H9 (cell line): ENCODE measurements around the gene TTLL4. TPM values are rescaled to one million over a fixed set of nuclear protein-coding genes. Genes with fewer than 3 reads are reported as not detected.

ENCODE experiments used
- DNase-seq: peaks from one replicate; pipeline ENCODE4 v3.0.0-alpha.2; 2017
- H2AFZ ChIP-seq: one replicate; pipeline ENCODE4 v1.6.1; 2013; ENCODE audit warnings: mild to moderate bottlenecking, low read length, control low read depth, moderate library complexity
- H2AK5ac ChIP-seq: 2 replicates; pipeline ENCODE4 v1.6.1; 2013; ENCODE audit warnings: low read length, control low read depth, mixed read lengths; ENCODE audit not compliant: insufficient read length
- H2BK120ac ChIP-seq: one replicate; pipeline ENCODE4 v1.6.1; 2013; ENCODE audit warnings: low read depth, mild to moderate bottlenecking, low read length, control low read depth, inconsistent platforms; ENCODE audit not compliant: poor library complexity, severe bottlenecking
- H2BK12ac ChIP-seq: 2 replicates; pipeline ENCODE4 v1.6.1; 2013; ENCODE audit warnings: low read length, control low read depth, mixed read lengths, low read depth; ENCODE audit not compliant: insufficient read length
- H2BK15ac ChIP-seq: 2 replicates; pipeline ENCODE4 v1.6.1; 2013; ENCODE audit warnings: low read depth, low read length, control low read depth
- H2BK20ac ChIP-seq: one replicate; pipeline ENCODE4 v1.6.1; 2013; ENCODE audit warnings: low read depth, mild to moderate bottlenecking, low read length, control low read depth, inconsistent platforms; ENCODE audit not compliant: poor library complexity, severe bottlenecking
- H2BK5ac ChIP-seq: 2 replicates; pipeline ENCODE4 v1.6.1; 2013; ENCODE audit warnings: low read length, control low read depth, mixed read lengths; ENCODE audit not compliant: insufficient read length
- H3K14ac ChIP-seq: 2 replicates; pipeline ENCODE4 v1.6.1; 2013; ENCODE audit warnings: low read length, control low read depth; ENCODE audit not compliant: insufficient read depth
- H3K18ac ChIP-seq: 2 replicates; pipeline ENCODE4 v1.6.1; 2013; ENCODE audit warnings: low read depth, mild to moderate bottlenecking, mixed read lengths, low read length, control low read depth; ENCODE audit not compliant: insufficient read length
- H3K23ac ChIP-seq: 2 replicates; pipeline ENCODE4 v1.6.1; 2013; ENCODE audit warnings: low read length, control low read depth, mixed read lengths, low read depth; ENCODE audit not compliant: insufficient read length
- H3K23me2 ChIP-seq: 2 replicates; pipeline ENCODE4 v1.6.1; 2013; ENCODE audit warnings: low read depth, mild to moderate bottlenecking, mixed read lengths, low read length, control low read depth; ENCODE audit not compliant: insufficient read length, poor library complexity, severe bottlenecking
- H3K27ac ChIP-seq: 2 replicates; pipeline ENCODE4 v1.5.1; 2013; ENCODE audit warnings: low read length, control low read depth, mixed read lengths, low read depth; ENCODE audit not compliant: insufficient read length
- H3K27me3 ChIP-seq: 2 replicates; pipeline ENCODE4 v1.6.1; 2013; ENCODE audit warnings: low read length, control low read depth, inconsistent platforms; ENCODE audit not compliant: insufficient read depth
- H3K4ac ChIP-seq: 2 replicates; pipeline ENCODE4 v1.6.1; 2013; ENCODE audit warnings: low read depth, mild to moderate bottlenecking, control low read depth, inconsistent platforms, low read length, moderate library complexity
- H3K4me1 ChIP-seq: 2 replicates; pipeline ENCODE4 v1.6.1; 2013; ENCODE audit warnings: low read length, control low read depth, inconsistent platforms; ENCODE audit not compliant: insufficient read depth
- H3K4me2 ChIP-seq: 2 replicates; pipeline ENCODE4 v1.6.1; 2013; ENCODE audit warnings: low read length, control low read depth, mixed read lengths; ENCODE audit not compliant: insufficient read length, insufficient read depth
- H3K56ac ChIP-seq: 2 replicates; pipeline ENCODE4 v1.6.1; 2013; ENCODE audit warnings: low read depth, mild to moderate bottlenecking, mixed read lengths, low read length, control low read depth; ENCODE audit not compliant: insufficient read length
- H3K79me1 ChIP-seq: 2 replicates; pipeline ENCODE4 v1.6.1; 2013; ENCODE audit warnings: low read depth, mild to moderate bottlenecking, moderate library complexity, low read length, control low read depth, inconsistent platforms; ENCODE audit not compliant: insufficient read depth, poor library complexity, severe bottlenecking
- H3K79me2 ChIP-seq: 2 replicates; pipeline ENCODE4 v1.6.1; 2013; ENCODE audit warnings: low read length, control low read depth, inconsistent platforms; ENCODE audit not compliant: insufficient read depth
- H3K9ac ChIP-seq: 2 replicates; pipeline ENCODE4 v1.6.1; 2013; ENCODE audit warnings: low read length, control low read depth, mixed read lengths; ENCODE audit not compliant: insufficient read length; ENCODE audit errors: extremely low read depth
- H3K9me3 ChIP-seq: one replicate; pipeline ENCODE4 v1.6.1; 2013; ENCODE audit warnings: low read depth, low read length, inconsistent platforms; ENCODE audit not compliant: control insufficient read depth
- H3T11ph ChIP-seq: one replicate; pipeline ENCODE4 v1.6.1; 2013; ENCODE audit warnings: mild to moderate bottlenecking, low read length, control low read depth, inconsistent platforms
- H4K20me1 ChIP-seq: one replicate; pipeline ENCODE4 v1.6.1; 2013; ENCODE audit not compliant: control insufficient read depth, insufficient read length, insufficient read depth
- H4K5ac ChIP-seq: 2 replicates; pipeline ENCODE4 v1.6.1; 2013; ENCODE audit warnings: low read depth, mild to moderate bottlenecking, mixed read lengths, low read length, control low read depth; ENCODE audit not compliant: insufficient read length
- H4K8ac ChIP-seq: replicated peaks from 2 replicates; pipeline ENCODE4 v1.6.1; 2013; ENCODE audit warnings: low read length, control low read depth, mixed read lengths, low read depth; ENCODE audit not compliant: insufficient read length
- H4K91ac ChIP-seq: 2 replicates; pipeline ENCODE4 v1.6.1; 2013; ENCODE audit warnings: low read depth, mild to moderate bottlenecking, moderate library complexity, mixed read lengths, low read length, control low read depth; ENCODE audit not compliant: insufficient read length
- H3K27ac Mint-ChIP-seq, 3 experiments: 2 replicates in 2 of 3; 3 replicates in 1 of 3; pipeline ENCODE4 v1.8.0; 2020 to 2021; ENCODE audit warnings: mixed read lengths in 3 of 3, mild to moderate bottlenecking in 1 of 3, moderate library complexity in 1 of 3
- H3K27me3 Mint-ChIP-seq: 2 replicates; pipeline ENCODE4 v1.8.0; 2021; ENCODE audit warnings: low read depth, mild to moderate bottlenecking, moderate library complexity, mixed read lengths
- H3K36me3 Mint-ChIP-seq, 3 experiments: 2 replicates in 2 of 3; 3 replicates in 1 of 3; pipeline ENCODE4 v1.8.0; 2020 to 2021; ENCODE audit warnings: low read depth in 3 of 3, mixed read lengths in 3 of 3; ENCODE audit not compliant: insufficient read depth in 1 of 3
- H3K4me1 Mint-ChIP-seq, 2 experiments: 2 replicates each; pipeline ENCODE4 v1.8.0; 2020; ENCODE audit warnings: mixed read lengths in 2 of 2
- H3K4me3 Mint-ChIP-seq, 2 experiments: 2 replicates in 1 of 2; 3 replicates in 1 of 2; pipeline ENCODE4 v1.8.0; 2020 to 2021; ENCODE audit warnings: mild to moderate bottlenecking in 2 of 2, mixed read lengths in 2 of 2, moderate library complexity in 1 of 2
- H3K9me3 Mint-ChIP-seq, 2 experiments: 2 replicates in 1 of 2; 3 replicates in 1 of 2; pipeline ENCODE4 v1.8.0; 2020; ENCODE audit warnings: mild to moderate bottlenecking in 2 of 2, mixed read lengths in 2 of 2, moderate library complexity in 1 of 2
- WGBS: extraction: QIAGEN DNeasy Blood & Tissue Kit; methylation state at CpG from one replicate; pipeline ENCODE4 v1.1.7; 2013; ENCODE audit warnings: missing lambda C conversion rate, low lambda C conversion rate, mixed read lengths; ENCODE audit not compliant: insufficient read length; ENCODE audit errors: extremely low coverage; 5-methylcytosine and 5-hydroxymethylcytosine counted together
- total RNA-seq: library from RNA; stranded (reverse); gene quantifications from 2 replicates; pipeline ENCODE4 v1.2.1, GENCODE V29; 2021
- TF ChIP-seq, protein P1 (sequence below): fragments of 200-600 bp; sonication (generic); conservative IDR thresholded peaks from 3 replicates; pipeline ENCODE4 v1.8.0; 2021; ENCODE audit warnings: antibody characterized with exemption, mild to moderate bottlenecking

The TTLL4 gene
- total RNA-seq, 1 experiment from 2014 or later, result 96.4 TPM

DNA sequence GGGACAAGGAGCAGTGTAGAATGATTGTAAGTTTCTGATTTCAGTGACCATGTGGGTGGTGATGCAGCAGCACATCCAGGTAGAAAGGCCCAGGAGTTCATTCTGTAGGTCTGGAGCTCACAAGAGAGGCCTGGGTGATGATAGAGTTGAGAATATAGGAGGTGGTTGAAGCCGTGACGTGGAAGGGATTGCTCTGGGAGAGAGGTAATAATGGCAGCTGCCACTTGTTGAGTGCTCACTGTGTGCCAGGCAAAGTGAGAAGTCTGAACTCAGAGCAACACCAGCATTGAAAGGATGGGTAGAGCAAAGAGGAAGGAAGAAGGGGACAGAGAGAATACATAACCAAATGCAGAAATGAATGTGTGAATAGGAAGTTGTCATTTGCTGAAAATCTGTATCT lies 3.3 kb downstream of the TTLL4 start:
- Histone ChIP-seq H3K4ac (no peak overlapping the region), H3K18ac (no peak overlapping the region), H3K27ac (no peak overlapping the region), H2BK120ac (no peak overlapping the region), H4K20me1 (no peaks in the 10 kb centered on the region), H3K9me3 (no peaks in the 10 kb centered on the region), H4K5ac (no peak overlapping the region), H3K23ac (no peak overlapping the region), H2BK5ac (no peak overlapping the region), H3K14ac (no peak overlapping the region), H2AFZ (no peak overlapping the region), H2BK20ac (no peak overlapping the region), H3K79me1 (peaks cover 8% of the 10 kb centered on the region), H3K27me3 (no peaks in the 10 kb centered on the region), H4K91ac (no peak overlapping the region), H3K23me2 (no peaks in the 10 kb centered on the region), H4K8ac (no peak overlapping the region), H3K4me2 (no peak overlapping the region), H2BK15ac (no peak overlapping the region), H3K56ac (no peak overlapping the region), H2BK12ac (no peak overlapping the region), H3T11ph (no peak overlapping the region), H3K9ac (no peak overlapping the region), H3K4me1 (no peaks in the 10 kb centered on the region), H2AK5ac (no peak overlapping the region), H3K79me2 (peaks cover 16% of the 10 kb centered on the region; the same call in 1 of the 2 replicates)
- DNase-seq, result no peak
- peak overlapping the region in 1 of 3 experiments; percentile 40; a peak in 1 of 7 replicates for H3K27ac Mint-ChIP-seq
- no peak overlapping the region for H3K4me3 Mint-ChIP-seq
- peaks cover 8 to 14% of the 10 kb centered on the region in 2 experiments for H3K4me1 Mint-ChIP-seq
- WGBS, result no CpG with 5 or more reads among the region's 2 CpGs
- H3K36me3 Mint-ChIP-seq, result peaks cover 8 to 31% (median 11%) of the 10 kb centered on the region in 3 experiments
- H3K9me3 Mint-ChIP-seq, result no peaks in the 10 kb centered on the region
- TF ChIP-seq, protein P1, sequence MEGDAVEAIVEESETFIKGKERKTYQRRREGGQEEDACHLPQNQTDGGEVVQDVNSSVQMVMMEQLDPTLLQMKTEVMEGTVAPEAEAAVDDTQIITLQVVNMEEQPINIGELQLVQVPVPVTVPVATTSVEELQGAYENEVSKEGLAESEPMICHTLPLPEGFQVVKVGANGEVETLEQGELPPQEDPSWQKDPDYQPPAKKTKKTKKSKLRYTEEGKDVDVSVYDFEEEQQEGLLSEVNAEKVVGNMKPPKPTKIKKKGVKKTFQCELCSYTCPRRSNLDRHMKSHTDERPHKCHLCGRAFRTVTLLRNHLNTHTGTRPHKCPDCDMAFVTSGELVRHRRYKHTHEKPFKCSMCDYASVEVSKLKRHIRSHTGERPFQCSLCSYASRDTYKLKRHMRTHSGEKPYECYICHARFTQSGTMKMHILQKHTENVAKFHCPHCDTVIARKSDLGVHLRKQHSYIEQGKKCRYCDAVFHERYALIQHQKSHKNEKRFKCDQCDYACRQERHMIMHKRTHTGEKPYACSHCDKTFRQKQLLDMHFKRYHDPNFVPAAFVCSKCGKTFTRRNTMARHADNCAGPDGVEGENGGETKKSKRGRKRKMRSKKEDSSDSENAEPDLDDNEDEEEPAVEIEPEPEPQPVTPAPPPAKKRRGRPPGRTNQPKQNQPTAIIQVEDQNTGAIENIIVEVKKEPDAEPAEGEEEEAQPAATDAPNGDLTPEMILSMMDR, result no peak
- no peaks in the 10 kb centered on the region for H3K27me3 Mint-ChIP-seq
